Osteocyte (in vitro differentiated cells): Measurements from ENCODE around the gene FABP1. TPM values are rescaled to one million over a fixed set of nuclear protein-coding genes. Genes with fewer than 3 reads are reported as not detected.

Experiments used
- DNase-seq: peaks from one replicate; pipeline ENCODE4 v3.0.0; 2021; ENCODE audit warnings: mixed read lengths; ENCODE audit not compliant: unreplicated experiment; ENCODE audit errors: extremely low spot score
- H3K27ac Mint-ChIP-seq: one replicate; pipeline ENCODE4 v1.8.0; 2021; ENCODE audit warnings: mild to moderate bottlenecking, mixed read lengths; ENCODE audit not compliant: unreplicated experiment
- H3K27me3 Mint-ChIP-seq: one replicate; pipeline ENCODE4 v1.8.0; 2021; ENCODE audit warnings: mixed read lengths; ENCODE audit not compliant: unreplicated experiment
- H3K36me3 Mint-ChIP-seq: one replicate; pipeline ENCODE4 v1.8.0; 2021; ENCODE audit warnings: mixed read lengths; ENCODE audit not compliant: unreplicated experiment
- H3K4me1 Mint-ChIP-seq: one replicate; pipeline ENCODE4 v1.8.0; 2021; ENCODE audit warnings: mixed read lengths; ENCODE audit not compliant: unreplicated experiment
- H3K4me3 Mint-ChIP-seq: one replicate; pipeline ENCODE4 v1.8.0; 2021; ENCODE audit warnings: mild to moderate bottlenecking, moderate library complexity, mixed read lengths; ENCODE audit not compliant: unreplicated experiment
- H3K9me3 Mint-ChIP-seq: one replicate; pipeline ENCODE4 v1.8.0; 2021; ENCODE audit warnings: mixed read lengths; ENCODE audit not compliant: unreplicated experiment
- total RNA-seq: library from RNA; stranded (reverse); gene quantifications from 2 replicates; pipeline ENCODE4 v1.2.1, GENCODE V29; 2021
- TF ChIP-seq, protein P1 (sequence below): fragments of 200-600 bp; sonication (generic); IDR thresholded peaks from 2 replicates; pipeline ENCODE4 v1.5.0; 2021; ENCODE audit warnings: antibody characterized with exemption, mild to moderate bottlenecking, moderate library complexity

FABP1 gene
- total RNA-seq, 1 donor from 2014 or later = not detected

DNA sequence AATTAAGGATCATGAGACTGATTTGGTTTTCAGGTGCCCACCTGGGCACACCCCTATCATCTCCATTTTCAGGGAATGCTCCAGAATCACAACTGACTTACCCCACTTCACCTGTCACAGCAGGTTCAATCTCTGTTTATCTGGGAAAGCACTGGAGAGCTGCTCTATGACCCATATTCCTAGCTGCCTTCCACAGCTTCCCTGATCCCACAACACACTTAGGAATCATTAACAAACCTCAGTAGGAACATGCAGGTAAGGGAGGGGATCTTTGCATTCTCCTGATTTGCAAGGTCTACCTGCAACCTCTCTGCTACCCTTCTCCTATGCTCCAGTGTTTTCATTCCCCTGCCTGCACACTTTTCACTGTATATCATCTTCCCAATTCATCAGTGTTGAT, 18.7 kb upstream of the FABP1 start:
- Mint-ChIP-seq H3K4me3 (no peak overlapping the region), H3K36me3 (no peaks in the 10 kb centered on the region), H3K27me3 (peaks cover 15% of the 10 kb centered on the region), H3K27ac (no peak overlapping the region), H3K9me3 (peaks cover 14% of the 10 kb centered on the region), H3K4me1 (no peaks in the 10 kb centered on the region)
- TF ChIP-seq, protein P1, sequence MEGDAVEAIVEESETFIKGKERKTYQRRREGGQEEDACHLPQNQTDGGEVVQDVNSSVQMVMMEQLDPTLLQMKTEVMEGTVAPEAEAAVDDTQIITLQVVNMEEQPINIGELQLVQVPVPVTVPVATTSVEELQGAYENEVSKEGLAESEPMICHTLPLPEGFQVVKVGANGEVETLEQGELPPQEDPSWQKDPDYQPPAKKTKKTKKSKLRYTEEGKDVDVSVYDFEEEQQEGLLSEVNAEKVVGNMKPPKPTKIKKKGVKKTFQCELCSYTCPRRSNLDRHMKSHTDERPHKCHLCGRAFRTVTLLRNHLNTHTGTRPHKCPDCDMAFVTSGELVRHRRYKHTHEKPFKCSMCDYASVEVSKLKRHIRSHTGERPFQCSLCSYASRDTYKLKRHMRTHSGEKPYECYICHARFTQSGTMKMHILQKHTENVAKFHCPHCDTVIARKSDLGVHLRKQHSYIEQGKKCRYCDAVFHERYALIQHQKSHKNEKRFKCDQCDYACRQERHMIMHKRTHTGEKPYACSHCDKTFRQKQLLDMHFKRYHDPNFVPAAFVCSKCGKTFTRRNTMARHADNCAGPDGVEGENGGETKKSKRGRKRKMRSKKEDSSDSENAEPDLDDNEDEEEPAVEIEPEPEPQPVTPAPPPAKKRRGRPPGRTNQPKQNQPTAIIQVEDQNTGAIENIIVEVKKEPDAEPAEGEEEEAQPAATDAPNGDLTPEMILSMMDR = no peak
- no peak for DNase-seq

DNA sequence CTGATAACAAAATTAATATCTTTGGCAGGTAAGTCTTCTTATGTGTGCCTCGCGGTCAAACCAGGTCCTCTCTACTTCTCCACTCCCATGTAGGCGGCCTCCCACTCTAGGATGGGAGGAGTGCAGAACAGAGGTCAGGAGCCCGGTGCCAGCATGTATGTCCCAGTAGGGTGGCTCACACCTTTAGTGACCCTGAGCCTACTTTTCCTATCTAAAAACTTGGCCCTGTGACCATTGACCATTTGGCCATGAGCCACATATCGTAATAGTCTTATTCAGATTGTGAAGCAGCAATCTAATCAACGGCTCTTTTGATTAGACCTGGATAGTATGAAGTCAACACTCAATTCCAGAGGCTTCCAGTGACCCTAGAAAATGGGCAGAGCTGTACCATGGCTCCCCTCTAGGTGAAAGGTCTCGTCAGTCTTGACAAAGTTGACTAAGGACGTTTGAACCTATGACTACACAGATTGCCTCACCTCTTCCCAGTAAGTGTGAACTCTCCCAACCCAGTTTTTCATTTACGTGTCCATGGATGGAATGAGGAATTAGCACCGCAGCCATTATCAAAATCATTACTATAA, 17.1 kb upstream of the FABP1 start:
- TF ChIP-seq, protein P1 = no peak
- no peak for DNase-seq
- Mint-ChIP-seq H3K27me3 (peaks cover 18% of the 10 kb centered on the region), H3K4me1 (no peaks in the 10 kb centered on the region), H3K36me3 (no peaks in the 10 kb centered on the region), H3K9me3 (peaks cover 14% of the 10 kb centered on the region), H3K27ac (no peak overlapping the region), H3K4me3 (no peak overlapping the region)

DNA sequence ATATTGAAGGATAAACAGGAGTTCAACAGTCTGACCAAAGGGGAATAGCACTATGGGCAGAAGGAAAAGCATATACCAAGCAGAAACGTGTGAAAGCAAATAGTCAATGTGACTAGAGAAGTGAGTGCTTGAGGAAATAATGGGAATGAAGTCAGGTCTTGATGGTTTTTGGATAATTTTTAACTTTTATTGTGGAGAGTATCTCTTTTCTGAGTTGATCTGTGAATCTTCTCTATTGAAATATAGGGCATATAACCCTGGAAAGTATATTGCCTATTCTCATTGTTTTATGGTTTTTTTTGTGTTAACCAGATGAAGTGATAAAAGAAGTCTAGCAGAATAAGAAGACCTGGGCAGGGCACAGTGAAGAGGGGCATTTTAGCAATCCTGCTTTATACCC, 16.4 kb upstream of the FABP1 start:
- H3K36me3 Mint-ChIP-seq = no peaks in the 10 kb centered on the region
- peaks cover 11% of the 10 kb centered on the region for H3K9me3 Mint-ChIP-seq
- peaks cover 23% of the 10 kb centered on the region for H3K27me3 Mint-ChIP-seq
- H3K4me3 Mint-ChIP-seq = no peak overlapping the region
- H3K4me1 Mint-ChIP-seq = no peaks in the 10 kb centered on the region
- H3K27ac Mint-ChIP-seq = no peak overlapping the region
- no peak for DNase-seq
- TF ChIP-seq, protein P1 = no peak

DNA sequence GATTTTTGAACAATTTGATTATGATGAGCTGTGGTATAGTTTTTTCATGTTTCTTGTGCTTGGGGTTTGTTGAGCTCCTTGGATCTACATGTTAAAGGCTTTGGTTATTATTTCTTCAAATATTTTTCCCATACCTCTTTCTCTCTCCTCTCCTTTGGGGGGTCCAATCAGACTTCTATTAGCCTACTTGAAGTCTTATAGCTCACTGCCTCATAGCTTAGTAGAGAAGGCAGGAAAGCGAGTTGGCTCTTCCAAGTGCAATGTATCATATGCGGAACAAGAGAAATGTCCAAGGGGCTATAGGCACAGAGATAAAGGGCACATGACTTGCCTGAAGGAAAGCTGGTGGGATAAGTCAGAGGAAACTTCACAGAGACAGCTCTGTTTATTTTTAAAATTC, 14.1 kb upstream of the FABP1 start:
- H3K27ac Mint-ChIP-seq = no peak overlapping the region
- TF ChIP-seq, protein P1 = no peak
- H3K4me1 Mint-ChIP-seq = no peaks in the 10 kb centered on the region
- no peak overlapping the region for H3K4me3 Mint-ChIP-seq
- peaks cover 6% of the 10 kb centered on the region for H3K9me3 Mint-ChIP-seq
- no peak for DNase-seq
- peaks cover 31% of the 10 kb centered on the region for H3K27me3 Mint-ChIP-seq
- no peaks in the 10 kb centered on the region for H3K36me3 Mint-ChIP-seq

DNA sequence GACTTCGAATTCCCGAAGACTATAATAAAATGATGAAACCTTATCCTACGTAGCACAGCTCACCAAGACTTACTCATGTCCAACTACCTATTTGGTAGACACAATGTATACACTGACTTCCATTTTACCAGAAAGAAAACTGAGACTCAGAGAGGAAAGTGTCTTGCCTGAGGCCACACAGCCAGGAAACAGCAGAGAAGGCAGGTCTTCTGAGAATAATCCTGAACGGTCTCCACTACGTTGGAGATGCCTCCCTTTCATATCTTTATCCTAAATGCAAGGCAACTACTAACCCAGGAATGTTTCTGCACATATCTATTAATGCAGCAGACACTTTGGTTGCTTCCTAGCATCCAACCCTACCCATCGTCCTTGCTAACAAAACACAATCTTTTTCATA, 11.9 kb upstream of the FABP1 start:
- peaks cover 30% of the 10 kb centered on the region for H3K27me3 Mint-ChIP-seq
- H3K36me3 Mint-ChIP-seq = no peaks in the 10 kb centered on the region
- H3K27ac Mint-ChIP-seq = no peak overlapping the region
- H3K4me1 Mint-ChIP-seq = no peaks in the 10 kb centered on the region
- peaks cover 6% of the 10 kb centered on the region for H3K9me3 Mint-ChIP-seq
- H3K4me3 Mint-ChIP-seq = no peak overlapping the region
- TF ChIP-seq, protein P1 = no peak
- no peak for DNase-seq
